Activated naive CD4-positive, alpha-beta T cell treated with Interleukin-2 at 50 U/mL for 16 hours (primary cell): Measurements from ENCODE around the gene PEAK3.

Experiments used
- DNase-seq: peaks from one replicate; pipeline ENCODE4 v3.0.0-alpha.2; 2020

The PEAK3 gene

DNA sequence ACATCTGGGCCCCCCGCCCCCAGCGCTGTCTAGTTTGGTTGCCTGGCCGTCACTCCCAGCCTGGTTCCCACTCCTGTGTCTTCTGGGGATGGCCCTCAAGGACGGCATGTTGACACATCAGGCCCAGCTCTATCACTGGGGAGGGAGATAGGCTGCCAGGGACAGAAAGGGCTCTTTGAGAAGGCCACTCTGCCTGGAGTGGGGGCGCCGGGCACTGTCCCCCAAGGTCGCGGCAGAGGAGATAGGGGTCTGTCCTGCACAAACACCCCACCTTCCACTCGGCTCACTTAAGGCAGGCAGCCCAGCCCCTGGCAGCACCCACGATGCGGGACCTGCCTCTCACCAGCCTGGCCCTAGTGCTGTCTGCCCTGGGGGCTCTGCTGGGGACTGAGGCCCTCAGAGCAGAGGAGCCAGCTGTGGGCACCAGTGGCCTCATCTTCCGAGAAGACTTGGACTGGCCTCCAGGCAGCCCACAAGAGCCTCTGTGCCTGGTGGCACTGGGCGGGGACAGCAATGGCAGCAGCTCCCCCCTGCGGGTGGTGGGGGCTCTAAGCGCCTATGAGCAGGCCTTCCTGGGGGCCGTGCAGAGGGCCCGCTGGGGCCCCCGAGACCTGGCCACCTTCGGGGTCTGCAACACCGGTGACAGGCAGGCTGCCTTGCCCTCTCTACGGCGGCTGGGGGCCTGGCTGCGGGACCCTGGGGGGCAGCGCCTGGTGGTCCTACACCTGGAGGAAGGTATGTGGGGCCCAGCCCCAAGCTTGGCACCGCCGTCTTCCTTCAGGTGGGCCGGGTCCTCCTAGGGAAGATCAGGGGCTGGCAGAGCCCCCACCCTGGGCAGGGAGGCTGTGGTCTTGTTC is 32.7 kb downstream of the PEAK3 start, which contains the start of gene AMH:
AMH (plus strand) TSS at position 314 of the 857 bp plus-strand sequence; CDS start at position 324, 10 bp downstream.
- no peak for DNase-seq

GRCh38 chr19:2248136-2249009 is 33.6 kb downstream of the PEAK3 start:
- no peak for DNase-seq

GRCh38 chr19:2247433-2248101 is 34.4 kb downstream of the PEAK3 start:
- no peak for DNase-seq

DNA sequence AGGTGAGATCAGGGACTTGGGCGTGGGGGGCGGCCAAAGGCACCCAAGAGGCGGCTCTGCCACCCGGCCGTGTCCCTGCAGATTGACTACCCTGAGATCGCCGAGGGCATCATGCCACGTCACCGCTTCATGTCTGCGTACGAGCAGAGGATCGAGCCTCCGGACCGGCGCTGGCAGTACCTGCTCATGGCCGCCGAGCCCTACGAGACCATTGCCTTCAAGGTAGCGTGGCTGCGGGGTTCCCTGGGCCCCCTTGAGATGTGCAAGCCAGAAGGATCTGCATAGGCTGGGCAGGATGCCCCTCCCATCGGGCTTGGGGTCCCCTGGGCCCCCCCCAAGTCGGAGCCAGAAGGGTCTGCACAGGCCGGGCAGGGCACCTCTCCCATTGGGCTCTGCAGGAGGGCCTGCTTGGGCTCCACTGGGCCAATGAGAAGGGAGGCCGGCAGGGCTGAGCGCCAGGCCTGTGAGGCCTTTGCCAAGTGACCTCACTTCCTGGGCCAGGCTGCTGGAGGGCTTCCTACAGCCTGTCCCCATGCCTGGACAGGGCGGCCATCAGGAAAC is 35.1 kb downstream of the PEAK3 start:
- no peak for DNase-seq

- no peak for DNase-seq
Measured at GRCh38 chr19:2246014-2246620, 35.9 kb downstream of the PEAK3 start.

DNA sequence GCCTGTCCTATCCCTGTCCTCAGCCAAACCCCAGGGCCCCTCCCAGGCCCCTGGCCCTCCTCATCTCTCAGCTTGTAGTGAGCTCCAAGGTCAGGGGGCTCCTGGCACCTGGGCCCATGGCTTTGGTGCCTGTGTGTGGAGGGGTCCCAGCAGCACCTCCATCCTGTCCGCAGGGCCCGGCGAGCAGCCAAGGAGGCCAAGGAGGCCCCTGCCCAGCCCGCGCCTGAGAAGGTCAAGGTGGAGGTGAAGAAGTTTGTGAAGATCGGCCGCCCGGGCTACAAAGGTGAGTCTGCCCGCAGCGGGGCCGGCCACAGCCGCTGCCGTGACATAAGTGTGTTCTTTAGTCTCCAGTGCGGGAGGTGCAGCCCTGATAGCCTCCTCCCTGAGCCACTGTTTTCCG is 36.7 kb downstream of the PEAK3 start:
- DNase-seq, result no peak

DNA sequence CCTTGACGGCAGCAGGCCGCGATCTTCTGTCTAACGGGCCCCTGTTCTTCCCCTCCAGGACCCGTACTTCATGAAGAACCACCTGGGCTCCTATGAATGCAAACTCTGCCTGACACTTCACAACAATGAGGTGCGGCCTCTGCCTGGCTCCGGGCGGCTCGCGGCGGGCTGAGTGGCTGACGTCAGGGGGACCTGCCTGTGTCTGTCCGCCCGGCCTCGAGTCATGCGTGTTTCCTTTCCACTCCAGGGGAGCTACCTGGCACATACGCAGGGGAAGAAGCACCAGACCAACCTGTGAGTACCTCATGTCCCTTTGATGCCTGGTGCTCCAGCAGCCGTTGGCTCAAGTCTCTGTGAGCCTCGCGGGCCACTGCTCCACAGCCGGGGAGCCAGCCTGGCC is 37.5 kb downstream of the PEAK3 start:
- no peak for DNase-seq

- DNase-seq, result no peak
Measured at GRCh38 chr19:2244125-2244411, 37.9 kb downstream of the PEAK3 start.

GRCh38 chr19:2243274-2244124 is 38.5 kb downstream of the PEAK3 start:
- DNase-seq, result no peak

- DNase-seq, result no peak
Measured at GRCh38 chr19:2242816-2243215, 39.2 kb downstream of the PEAK3 start.

DNA sequence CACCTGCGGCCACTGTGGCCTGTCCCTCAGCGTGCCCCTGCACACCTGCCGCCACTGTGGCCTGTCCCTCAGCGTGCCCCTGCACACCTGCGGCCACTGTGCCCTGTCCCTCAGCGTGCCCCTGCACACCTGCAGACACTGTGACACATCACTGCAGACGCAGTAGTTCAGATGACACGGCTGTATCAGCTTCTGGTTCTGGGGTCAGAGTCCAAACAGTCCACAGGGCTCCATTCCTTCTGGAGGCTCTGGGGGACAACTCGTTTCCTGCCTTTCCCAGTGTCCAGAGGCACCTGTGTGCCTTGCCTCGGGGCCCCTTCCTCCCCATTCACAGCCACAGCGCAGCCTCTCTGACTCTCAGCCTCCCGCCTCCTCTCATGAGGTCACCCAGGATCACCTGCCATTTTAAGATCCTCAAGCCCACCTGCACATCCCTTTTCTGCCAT is 39.9 kb downstream of the PEAK3 start:
- no peak for DNase-seq

DNA sequence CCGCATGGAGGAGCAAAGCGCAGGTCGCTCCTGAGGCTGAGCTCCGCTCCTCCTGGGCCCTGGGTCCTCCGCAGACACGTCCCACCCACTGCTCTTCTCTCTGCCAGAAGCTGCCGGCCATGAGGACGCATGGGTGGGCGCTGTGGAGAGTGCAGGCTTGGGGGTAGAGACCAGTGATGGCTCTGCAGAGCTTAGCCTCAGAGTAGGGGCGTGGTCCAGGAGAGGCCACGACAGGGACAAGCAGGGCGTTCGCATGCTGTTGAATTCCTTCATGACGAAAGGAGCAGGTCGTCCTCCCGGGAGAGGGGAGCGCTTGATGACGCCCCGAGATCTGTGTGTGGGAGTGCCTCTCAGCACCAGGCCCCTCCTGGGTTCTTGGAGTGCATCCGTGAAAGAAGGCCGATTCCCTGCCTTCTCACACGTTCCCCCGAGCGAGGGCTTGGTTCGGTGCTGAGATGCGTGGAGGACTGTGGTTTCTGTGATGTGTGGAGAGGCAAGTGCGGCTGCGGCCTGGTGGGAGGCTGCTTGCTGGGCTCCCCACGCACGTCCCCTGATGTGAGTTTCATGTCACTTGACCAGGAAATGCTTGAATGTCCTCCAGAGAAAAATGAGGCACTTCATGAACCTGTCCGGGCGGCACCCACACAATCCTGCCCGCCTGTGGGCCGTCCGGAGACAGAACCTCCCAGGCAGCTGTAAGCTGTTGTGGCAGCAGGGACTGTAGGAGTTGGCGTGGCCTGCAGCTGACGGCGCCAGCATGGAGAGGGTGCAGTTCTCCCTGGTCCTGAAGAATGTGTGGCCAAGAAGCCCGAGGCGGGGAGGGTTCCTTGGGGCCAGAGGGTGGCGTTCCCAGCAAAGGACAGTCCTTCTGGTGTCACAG is 40.9 kb downstream of the PEAK3 start:
- no peak for DNase-seq

DNA sequence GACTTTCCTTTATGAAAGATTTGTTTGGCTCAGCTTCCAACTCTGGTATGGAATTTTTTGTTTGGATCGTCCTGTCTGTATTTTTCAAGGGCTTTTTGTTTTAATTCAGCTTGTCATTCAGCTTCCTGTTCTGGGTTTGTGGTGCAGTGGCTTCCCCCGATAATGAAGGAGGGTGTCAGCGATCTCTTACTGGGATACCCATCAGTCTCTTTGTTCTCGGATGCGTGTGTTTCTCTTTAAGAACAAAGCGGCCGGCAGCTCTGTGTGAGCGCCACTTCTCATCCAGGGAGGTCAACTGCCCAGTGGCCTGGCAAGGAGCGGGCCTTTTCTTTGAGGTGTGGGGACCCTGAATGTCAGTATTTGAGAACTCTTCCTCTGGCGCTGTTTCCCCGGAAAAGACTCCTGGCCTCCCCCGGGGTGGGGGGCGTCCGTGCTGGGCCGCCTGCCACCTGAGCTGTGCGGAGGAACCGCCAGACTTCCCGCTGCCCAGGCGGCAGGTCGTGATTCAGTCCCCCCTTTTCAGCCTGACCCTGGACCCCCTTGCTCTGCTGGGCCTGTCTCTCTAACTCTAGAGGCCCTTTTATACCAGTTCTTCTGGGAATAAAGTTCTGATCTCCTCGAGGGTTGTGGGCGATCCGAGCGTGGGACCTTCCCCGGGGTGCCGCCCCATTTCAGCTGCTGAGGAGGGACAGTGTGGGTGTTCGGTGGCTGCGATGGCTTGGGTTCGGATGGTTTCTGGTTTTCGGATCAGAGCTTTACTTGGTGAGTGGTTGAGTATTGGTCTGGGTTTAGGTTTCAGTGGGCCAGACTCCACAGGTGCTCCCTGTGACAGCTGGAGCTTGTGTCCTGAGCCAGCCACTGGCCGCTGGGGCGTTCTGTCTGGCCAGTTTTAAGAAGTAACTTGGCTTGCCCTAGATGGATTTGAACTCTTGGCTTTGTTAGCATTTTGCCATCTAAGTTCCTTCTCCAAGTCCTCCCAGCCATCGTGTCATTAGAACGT is 41.9 kb downstream of the PEAK3 start:
- no peak for DNase-seq

- DNase-seq, result no peak
Measured at GRCh38 chr19:2239173-2239572, 42.8 kb downstream of the PEAK3 start.

GRCh38 chr19:2237869-2238153 is 44.2 kb downstream of the PEAK3 start:
- DNase-seq, result no peak

GRCh38 chr19:2237051-2237868 is 44.7 kb downstream of the PEAK3 start:
- no peak for DNase-seq

- DNase-seq, result peak; percentile 98
Measured at GRCh38 chr19:2236314-2237050, 45.5 kb downstream of the PEAK3 start, which contains the start of the genes PLEKHJ1 and SF3A2. PLEKHJ1 (minus strand) TSS chr19:2236329; CDS start chr19:2236248, 81 bp downstream. SF3A2 (plus strand) TSS chr19:2236824; CDS start chr19:2243419, 6,595 bp downstream.

GRCh38 chr19:2236064-2236313 is 46.0 kb downstream of the PEAK3 start:
- DNase-seq, result no peak
